HG03565 (cell line): ENCODE results near the gene NAGLU.

Experiments
- ATAC-seq: cut with Tn5 transposase; IDR thresholded peaks from one replicate; pipeline ENCODE4 v1.9.1; 2021; ENCODE audit warnings: mild to moderate bottlenecking, moderate library complexity; ENCODE audit not compliant: unreplicated experiment

Gene NAGLU

DNA sequence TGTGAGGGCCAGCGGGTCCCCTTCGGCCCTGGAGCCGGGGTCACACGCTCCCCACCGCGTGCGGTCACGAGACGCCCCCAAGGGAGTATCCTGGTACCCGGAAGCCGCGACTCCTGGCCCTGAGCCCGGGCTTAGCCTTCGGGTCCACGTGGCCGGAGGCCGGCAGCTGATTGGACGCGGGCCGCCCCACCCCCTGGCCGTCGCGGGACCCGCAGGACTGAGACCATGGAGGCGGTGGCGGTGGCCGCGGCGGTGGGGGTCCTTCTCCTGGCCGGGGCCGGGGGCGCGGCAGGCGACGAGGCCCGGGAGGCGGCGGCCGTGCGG is at the start of gene NAGLU:
Gene NAGLU (plus strand): TSS at position 194 of the 324 bp plus-strand sequence. CDS start 32 bp downstream, at position 226.
- ATAC-seq: peak; percentile 73

- no peak for ATAC-seq
Measured at GRCh38 chr17:42488032-42488431, 48.0 kb upstream of the NAGLU start.

- no peak for ATAC-seq
Measured at GRCh38 chr17:42493319-42493718, 42.7 kb upstream of the NAGLU start.

GRCh38 chr17:42494673-42495072 is 41.4 kb upstream of the NAGLU start:
- no peak for ATAC-seq

DNA sequence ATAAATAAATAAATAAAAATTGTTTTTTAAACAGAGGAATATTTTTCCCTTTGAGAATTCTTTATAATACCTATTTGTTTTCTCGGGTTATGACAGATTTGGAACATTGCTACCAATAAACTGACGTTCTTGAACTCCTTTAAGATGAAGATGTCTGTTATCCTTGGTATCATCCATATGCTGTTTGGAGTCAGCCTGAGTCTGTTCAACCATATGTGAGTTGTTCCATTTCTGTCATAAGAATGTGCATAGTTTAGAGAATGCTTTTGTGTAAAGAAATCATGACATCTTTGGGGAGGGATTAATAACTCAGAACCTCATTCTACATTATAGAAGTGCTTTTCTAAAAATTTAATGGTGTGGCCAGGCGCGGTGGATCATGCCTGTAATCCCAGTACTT is 37.2 kb upstream of the NAGLU start:
- ATAC-seq: no peak

- no peak for ATAC-seq
Measured at GRCh38 chr17:42502091-42502490, 34.0 kb upstream of the NAGLU start.

GRCh38 chr17:42502926-42503325 is 33.1 kb upstream of the NAGLU start:
- no peak for ATAC-seq

GRCh38 chr17:42507671-42508070 is 28.4 kb upstream of the NAGLU start:
- ATAC-seq: no peak

DNA sequence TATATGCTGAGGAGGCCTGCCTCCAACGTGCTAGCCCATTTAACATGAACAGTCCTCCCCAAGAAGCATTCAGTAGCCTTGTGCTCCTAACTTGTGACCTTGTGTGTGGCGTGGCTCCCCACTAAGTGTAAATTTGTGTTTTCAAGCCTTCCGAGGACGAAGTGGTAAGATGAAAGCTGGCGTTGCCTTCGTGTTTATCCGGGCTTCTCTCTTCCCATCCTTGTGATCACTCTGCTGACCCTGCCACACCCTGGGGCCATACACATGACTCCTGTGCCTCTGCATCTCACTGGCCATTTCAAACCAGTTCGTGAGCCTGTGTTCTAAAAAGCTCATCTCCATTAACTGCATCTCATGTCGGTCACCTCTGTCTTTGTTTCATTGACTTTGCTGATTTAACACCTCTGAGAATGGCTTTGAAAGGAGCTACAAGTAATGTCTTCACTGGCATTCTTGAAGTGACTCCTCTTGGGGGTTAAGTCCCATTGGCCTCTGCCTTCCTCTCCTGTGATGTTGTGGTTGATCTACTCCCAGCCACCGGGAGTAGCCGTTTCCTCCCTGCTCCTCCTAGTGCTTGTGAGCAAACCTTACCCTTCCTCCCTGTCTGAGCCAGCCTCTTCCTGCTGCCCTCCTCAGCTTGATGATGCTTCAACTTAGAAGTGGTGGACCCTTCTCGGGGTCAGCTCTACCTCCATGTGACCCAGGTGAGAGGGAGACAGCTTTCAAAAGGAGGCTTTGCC is 27.4 kb upstream of the NAGLU start:
- no peak for ATAC-seq

DNA sequence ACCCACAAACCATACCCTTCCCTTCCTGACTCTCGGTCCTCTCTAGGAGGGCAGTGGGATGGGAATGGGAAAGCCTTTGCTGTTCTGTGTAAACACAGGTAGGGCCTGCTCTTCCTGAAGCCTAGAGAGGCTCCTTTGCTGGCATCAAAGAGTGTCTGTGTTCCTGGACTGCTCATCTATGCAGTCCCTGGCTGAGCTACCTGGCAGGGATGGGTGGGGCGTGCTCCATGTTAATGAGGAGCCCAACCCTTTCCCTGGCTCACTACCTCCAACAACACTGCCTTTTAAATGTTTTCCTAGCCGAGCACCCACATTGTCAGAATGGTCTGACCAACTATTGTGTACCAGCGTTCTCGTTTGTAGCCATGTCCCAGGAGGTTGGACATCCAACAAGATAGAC is 26.6 kb upstream of the NAGLU start:
- no peak for ATAC-seq

- ATAC-seq: no peak
Measured at GRCh38 chr17:42509841-42510240, 26.2 kb upstream of the NAGLU start.

DNA sequence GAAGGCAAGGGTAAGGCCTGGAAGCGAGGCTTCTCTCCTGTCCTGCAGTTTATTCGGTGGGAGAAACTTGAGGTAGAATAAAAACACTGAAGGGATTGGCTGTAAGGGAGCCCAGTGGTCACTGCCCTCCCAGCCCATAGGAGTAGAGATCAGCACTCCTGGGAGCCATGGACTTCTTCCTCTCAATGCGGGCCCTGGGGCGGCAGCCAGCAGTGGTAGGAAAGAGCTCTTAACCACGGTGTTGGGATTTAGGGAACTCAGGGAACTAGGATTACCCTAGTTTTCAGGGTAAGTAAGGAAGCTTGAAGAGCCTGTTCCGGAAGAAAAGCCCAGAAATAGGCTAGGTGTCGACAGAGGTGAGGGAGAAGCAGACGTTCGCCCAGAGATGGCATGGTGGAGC is 23.8 kb upstream of the NAGLU start:
- no peak for ATAC-seq

DNA sequence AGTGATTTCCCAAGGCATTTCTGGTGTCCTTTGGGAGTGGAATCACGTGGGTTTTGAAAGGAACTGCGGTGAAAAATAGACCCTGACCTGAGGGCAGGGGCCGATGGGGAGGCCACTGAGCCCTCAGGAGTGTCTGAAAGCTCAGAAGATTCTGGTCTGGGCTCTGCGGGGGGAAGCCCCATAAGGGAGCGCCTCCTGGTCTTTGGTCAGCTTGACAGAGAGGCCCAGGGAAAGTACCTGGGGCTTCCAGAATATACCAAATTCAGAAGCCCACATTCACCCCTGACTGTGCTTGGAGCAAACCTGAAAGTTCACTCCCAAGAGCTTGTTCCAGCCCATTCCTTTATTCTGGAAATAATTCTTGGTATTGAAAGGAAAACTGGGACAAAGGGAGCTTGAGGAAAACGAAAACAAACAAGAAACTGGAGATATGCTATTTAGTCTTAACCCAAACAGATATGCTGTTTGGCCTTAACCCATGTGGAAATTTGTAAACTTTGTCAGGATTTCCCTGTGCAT is 23.2 kb upstream of the NAGLU start:
- ATAC-seq: no peak

DNA sequence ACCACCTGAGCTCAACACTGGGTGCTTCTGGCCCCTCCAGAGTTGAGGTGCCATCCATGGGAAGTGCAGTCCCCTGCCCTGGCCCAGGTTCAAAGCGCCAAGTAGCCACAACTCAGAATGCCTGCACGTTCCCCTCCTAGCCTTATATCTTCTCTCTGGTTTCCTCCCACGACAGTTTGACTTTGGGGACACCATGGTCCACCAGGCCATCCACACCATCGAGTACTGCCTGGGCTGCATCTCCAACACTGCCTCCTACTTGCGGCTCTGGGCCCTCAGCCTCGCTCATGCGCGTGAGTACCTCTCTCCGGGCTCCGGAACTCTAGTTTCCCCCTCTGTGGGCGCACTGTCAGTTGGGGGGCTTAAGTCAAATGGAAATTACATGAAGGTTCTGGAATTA is 22.4 kb upstream of the NAGLU start:
- ATAC-seq: no peak

GRCh38 chr17:42514279-42514678 is 21.8 kb upstream of the NAGLU start:
- no peak for ATAC-seq

GRCh38 chr17:42514867-42515266 is 21.2 kb upstream of the NAGLU start:
- ATAC-seq: no peak

- no peak for ATAC-seq
Measured at GRCh38 chr17:42517516-42517915, 18.5 kb upstream of the NAGLU start.

GRCh38 chr17:42518046-42518754 is 17.8 kb upstream of the NAGLU start:
- no peak for ATAC-seq

DNA sequence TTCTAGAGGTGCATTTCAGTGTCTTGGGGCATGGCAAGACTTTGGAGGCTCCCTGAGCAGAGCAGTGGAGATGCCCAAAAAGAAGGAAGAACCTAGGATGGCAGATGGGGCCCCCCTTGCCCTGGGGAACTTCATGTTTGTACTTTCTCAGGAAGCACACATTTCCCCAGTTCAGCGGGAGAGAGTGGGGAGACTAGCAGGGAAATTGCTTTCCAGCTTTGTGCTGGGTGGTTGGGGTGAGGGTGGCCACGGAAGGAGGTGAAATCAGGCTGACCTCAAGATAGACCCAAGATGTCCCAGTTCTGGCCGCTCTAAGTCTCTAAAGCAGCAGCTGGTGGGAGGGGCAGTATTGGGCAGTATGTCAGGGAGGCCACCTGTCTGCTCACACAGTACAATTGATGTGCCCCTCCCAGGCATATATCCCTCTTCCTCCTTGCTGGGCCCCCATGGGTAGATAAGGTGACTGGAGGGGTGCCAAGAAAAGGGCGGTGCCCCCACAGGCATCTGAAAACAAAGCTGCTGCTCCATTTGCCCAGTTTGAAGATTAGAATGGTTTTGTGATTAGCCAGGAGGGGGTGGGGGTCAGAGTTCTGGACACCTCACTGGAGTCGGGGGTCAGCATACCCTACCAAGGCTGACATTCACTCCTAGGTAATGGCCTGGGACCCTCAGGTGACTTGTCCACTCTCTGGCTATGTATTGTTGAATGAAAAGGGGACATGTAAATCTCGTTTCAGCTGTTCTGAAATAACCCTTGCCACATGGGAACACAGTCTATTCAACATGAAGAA is 17.1 kb upstream of the NAGLU start:
- no peak for ATAC-seq

- ATAC-seq: no peak
Measured at GRCh38 chr17:42519546-42520491, 16.2 kb upstream of the NAGLU start.
